ENCODE data around the gene ASGR2.

Gene ASGR2

GRCh38 chr17:7137171-7137943, 22.7 kb upstream of the ASGR2 start:
- no peak for TF ChIP-seq EZH2phosphoT487 (IDR thresholded peaks at IDR 0.05; ENCODE audit: low read length)
- no peak for TF ChIP-seq CTCF (IDR thresholded peaks at IDR 0.05; ENCODE audit: low read length)
- no peak for TF ChIP-seq EZH2 (optimal IDR thresholded peaks at IDR 0.05; ENCODE audit: low read depth, low read length)
- no peak overlapping the region for H3K27ac ChIP-seq (ENCODE audit: low read length)
- no peak overlapping the region for H3K4me2 ChIP-seq (ENCODE audit: low read depth, low read length)
- H3K79me2 ChIP-seq (ENCODE audit: low read length), result no peaks in the 10 kb centered on the region
- no peak for DNase-seq
- H3K27me3 ChIP-seq (replicated peaks; ENCODE audit: insufficient read depth, low read length), result peaks cover 39% of the 10 kb centered on the region
- H3K9ac ChIP-seq (ENCODE audit: low read length), result no peak overlapping the region
- H3K36me3 ChIP-seq (replicated peaks; ENCODE audit: insufficient read depth, low read length), result no peaks in the 10 kb centered on the region
- H3K4me1 ChIP-seq (ENCODE audit: low read length), result peaks cover 19% of the 10 kb centered on the region
- H3K4me3 ChIP-seq (ENCODE audit: low read length), result no peak overlapping the region
- H3F3A ChIP-seq (ENCODE audit: insufficient read depth, low read length), result peaks cover 9% of the 10 kb centered on the region
- no peaks in the 10 kb centered on the region for H4K20me1 ChIP-seq (ENCODE audit: insufficient read depth, low read length)
- no peaks in the 10 kb centered on the region for H3K9me2 ChIP-seq (replicated peaks; ENCODE audit: insufficient read depth, low read length)
- H2AFZ ChIP-seq (ENCODE audit: low read length), result no peak overlapping the region
- no peaks in the 10 kb centered on the region for H3K9me3 ChIP-seq (replicated peaks; ENCODE audit: insufficient read depth, low read length)

- no peak overlapping the region for H3K4me3 ChIP-seq (ENCODE audit: low read length)
- no peaks in the 10 kb centered on the region for H3K79me2 ChIP-seq (ENCODE audit: low read length)
- no peak overlapping the region for H3K9ac ChIP-seq (ENCODE audit: low read length)
- peak overlapping the region; percentile 45; the same call in 1 of the 2 replicates for H3K4me2 ChIP-seq (ENCODE audit: low read depth, low read length)
- H3K36me3 ChIP-seq (replicated peaks; ENCODE audit: insufficient read depth, low read length), result no peaks in the 10 kb centered on the region
- no peaks in the 10 kb centered on the region for H3K9me3 ChIP-seq (replicated peaks; ENCODE audit: insufficient read depth, low read length)
- no peak overlapping the region for H2AFZ ChIP-seq (ENCODE audit: low read length)
- peak; percentile 81 for DNase-seq
- peaks cover 13% of the 10 kb centered on the region for H3F3A ChIP-seq (ENCODE audit: insufficient read depth, low read length)
- H3K27ac ChIP-seq (ENCODE audit: low read length), result no peak overlapping the region
- TF ChIP-seq CTCF (IDR thresholded peaks at IDR 0.05; ENCODE audit: low read length) (peak; percentile 92), EZH2phosphoT487 (IDR thresholded peaks at IDR 0.05; ENCODE audit: low read length) (no peak), EZH2 (optimal IDR thresholded peaks at IDR 0.05; ENCODE audit: low read depth, low read length) (no peak)
- no peaks in the 10 kb centered on the region for H4K20me1 ChIP-seq (ENCODE audit: insufficient read depth, low read length)
- H3K9me2 ChIP-seq (replicated peaks; ENCODE audit: insufficient read depth, low read length), result no peaks in the 10 kb centered on the region
- H3K27me3 ChIP-seq (replicated peaks; ENCODE audit: insufficient read depth, low read length), result peaks cover 29% of the 10 kb centered on the region
- peaks cover 21% of the 10 kb centered on the region for H3K4me1 ChIP-seq (ENCODE audit: low read length)
Measured at GRCh38 chr17:7136266-7136877, 21.8 kb upstream of the ASGR2 start.

DNA sequence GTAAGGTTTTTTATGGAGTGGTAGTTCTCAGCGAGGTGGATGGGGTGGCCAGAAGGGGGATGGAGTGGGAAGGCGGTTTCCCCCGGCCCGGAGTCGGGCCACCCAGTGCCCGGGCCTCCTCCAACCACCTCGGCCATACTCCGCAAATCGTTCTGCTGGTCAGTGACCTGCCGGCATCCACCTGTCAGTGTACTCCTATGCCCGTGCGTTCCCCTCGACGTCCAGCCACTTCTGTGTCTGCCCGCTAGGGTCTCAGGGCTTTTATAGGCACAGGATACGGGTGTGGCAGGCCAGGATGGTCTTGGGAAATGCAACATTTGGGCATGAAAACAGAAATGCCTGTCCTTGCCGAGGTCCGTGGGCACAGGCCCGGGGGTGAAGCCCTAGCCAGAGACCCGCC, 19.3 kb upstream of the ASGR2 start:
- no peak overlapping the region for H3K4me3 ChIP-seq (ENCODE audit: low read length)
- peak overlapping the region; percentile 68 for H2AFZ ChIP-seq (ENCODE audit: low read length)
- no peak for TF ChIP-seq EZH2 (optimal IDR thresholded peaks at IDR 0.05; ENCODE audit: low read depth, low read length)
- TF ChIP-seq CTCF (IDR thresholded peaks at IDR 0.05; ENCODE audit: low read length), result no peak
- TF ChIP-seq EZH2phosphoT487 (IDR thresholded peaks at IDR 0.05; ENCODE audit: low read length), result no peak

More for the DNA sequence above, 19.3 kb upstream of the ASGR2 start:
- H3K9me2 ChIP-seq (replicated peaks; ENCODE audit: insufficient read depth, low read length), result no peaks in the 10 kb centered on the region
- H3K9me3 ChIP-seq (replicated peaks; ENCODE audit: insufficient read depth, low read length), result no peaks in the 10 kb centered on the region
- peak overlapping the region; percentile 100; the same call in 1 of the 2 replicates for H3K27ac ChIP-seq (ENCODE audit: low read length)
- peak overlapping the region; percentile 60; the same call in 1 of the 2 replicates for H3K9ac ChIP-seq (ENCODE audit: low read length)
- peaks cover 10% of the 10 kb centered on the region for H3F3A ChIP-seq (ENCODE audit: insufficient read depth, low read length)
- H3K36me3 ChIP-seq (replicated peaks; ENCODE audit: insufficient read depth, low read length), result no peaks in the 10 kb centered on the region
- no peaks in the 10 kb centered on the region for H4K20me1 ChIP-seq (ENCODE audit: insufficient read depth, low read length)
- peaks cover 12% of the 10 kb centered on the region for H3K4me1 ChIP-seq (ENCODE audit: low read length)
- H3K79me2 ChIP-seq (ENCODE audit: low read length), result no peaks in the 10 kb centered on the region
- DNase-seq, result no peak
- peaks cover 15% of the 10 kb centered on the region for H3K27me3 ChIP-seq (replicated peaks; ENCODE audit: insufficient read depth, low read length)
- peak overlapping the region; percentile 76 for H3K4me2 ChIP-seq (ENCODE audit: low read depth, low read length)

All from MM.1S (cell line).